IMR-90 (cell line): Measurements from ENCODE around the gene MRPS33. TPM values are rescaled to one million over a fixed set of nuclear protein-coding genes. Genes with fewer than 3 reads are reported as not detected.

Experiments
- CEBPB ChIP-seq: IDR thresholded peaks from 2 replicates; pipeline ENCODE4 v1.6.1; 2012; ENCODE audit warnings: low read depth, low read length, improper control_type of control experiment
- CHD1 ChIP-seq: IDR thresholded peaks from 2 replicates; pipeline ENCODE4 v1.6.1; 2012; ENCODE audit warnings: low read depth, low read length, improper control_type of control experiment
- MXI1 ChIP-seq: IDR thresholded peaks from 2 replicates; pipeline ENCODE4 v1.6.1; 2012; ENCODE audit warnings: low read depth, mild to moderate bottlenecking, low read length, moderate library complexity, borderline replicate concordance
- RCOR1 ChIP-seq: IDR thresholded peaks from 2 replicates; pipeline ENCODE4 v1.6.1; 2012; ENCODE audit warnings: mild to moderate bottlenecking, low read length, improper control_type of control experiment; ENCODE audit not compliant: insufficient replicate concordance
- RFX5 ChIP-seq: IDR thresholded peaks from 2 replicates; pipeline ENCODE4 v1.8.0; 2012; ENCODE audit warnings: low read depth, mild to moderate bottlenecking, low read length, moderate library complexity
- polyA plus RNA-seq, 3 experiments: library from polyadenylated mRNA; depleted of rRNA; stranded (reverse); fragments of >200 nt; gene quantifications; 2 replicates each; pipeline ENCODE4 v1.2.3, GENCODE V29; 2012; ENCODE audit warnings: low replicate concordance in 1 of 3
- total RNA-seq: library from RNA; depleted of rRNA; stranded (reverse); fragments of >200 nt; gene quantifications from 2 replicates; pipeline ENCODE4 v1.2.3, GENCODE V29; 2012
- TF ChIP-seq, protein P1 (sequence below): fragments of 150-350 bp; IDR thresholded peaks from 2 replicates; pipeline ENCODE4 v1.6.1; 2016; ENCODE audit warnings: low read depth, mild to moderate bottlenecking, low read length, moderate library complexity, borderline replicate concordance

Gene MRPS33
- total and polyA plus RNA-seq, 2 of the 4 experiments (the other 2 are of a cell fraction), result 14.5 to 33.8 TPM

DNA sequence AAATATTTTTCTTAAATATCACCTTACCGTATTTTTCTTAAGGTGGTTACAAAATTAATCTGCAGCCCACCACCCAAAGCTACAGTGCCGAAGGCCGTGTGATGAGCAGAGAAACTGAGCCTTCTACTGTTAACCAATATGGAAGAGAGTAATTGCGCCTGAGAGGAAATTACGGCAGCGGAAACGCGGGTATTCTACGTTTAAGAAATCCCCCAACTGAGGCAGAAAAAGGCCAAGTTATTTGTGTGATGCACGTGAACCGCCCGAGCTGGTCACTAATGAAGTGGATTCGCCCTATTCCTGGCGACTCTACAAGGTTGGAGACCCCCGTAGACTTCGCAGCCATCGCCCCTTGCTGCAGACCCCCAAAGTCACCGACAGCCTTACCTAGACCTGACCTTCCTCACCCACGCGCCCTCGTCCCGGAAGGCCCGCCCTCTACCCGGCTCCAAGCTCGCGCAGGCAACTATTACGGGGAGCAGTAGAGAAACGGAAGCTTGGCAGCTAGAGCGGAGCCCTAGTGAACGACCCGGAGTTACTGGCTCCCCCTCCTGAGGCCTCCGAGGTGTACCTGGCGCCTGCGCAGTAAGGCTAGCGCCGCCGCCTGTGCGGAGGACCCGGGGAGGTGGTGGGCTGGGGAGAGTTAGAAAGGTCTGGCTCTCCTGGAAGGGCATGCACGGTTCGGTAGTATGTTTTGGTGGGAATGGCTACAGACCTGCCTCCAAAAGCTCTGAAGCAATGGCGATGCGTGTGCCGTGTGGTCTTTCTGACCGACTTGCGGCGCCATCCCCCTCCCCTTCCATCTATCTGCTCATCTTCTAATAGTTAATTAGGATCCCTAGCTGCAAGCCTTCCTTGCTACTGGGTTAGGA is at the start of gene MRPS33 (continued):
- TF ChIP-seq, protein P1, sequence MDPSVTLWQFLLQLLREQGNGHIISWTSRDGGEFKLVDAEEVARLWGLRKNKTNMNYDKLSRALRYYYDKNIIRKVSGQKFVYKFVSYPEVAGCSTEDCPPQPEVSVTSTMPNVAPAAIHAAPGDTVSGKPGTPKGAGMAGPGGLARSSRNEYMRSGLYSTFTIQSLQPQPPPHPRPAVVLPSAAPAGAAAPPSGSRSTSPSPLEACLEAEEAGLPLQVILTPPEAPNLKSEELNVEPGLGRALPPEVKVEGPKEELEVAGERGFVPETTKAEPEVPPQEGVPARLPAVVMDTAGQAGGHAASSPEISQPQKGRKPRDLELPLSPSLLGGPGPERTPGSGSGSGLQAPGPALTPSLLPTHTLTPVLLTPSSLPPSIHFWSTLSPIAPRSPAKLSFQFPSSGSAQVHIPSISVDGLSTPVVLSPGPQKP, result no peak
- TF ChIP-seq MXI1 (peak; percentile 76; the same call in 1 of the 2 replicates), CEBPB (no peak), RFX5 (no peak), CHD1 (no peak), RCOR1 (no peak)
